Gastroesophageal sphincter (tissue), 4 donors: ENCODE data around the gene MPST. TPM values are rescaled to one million over a fixed set of nuclear protein-coding genes. Genes with fewer than 3 reads are reported as not detected.

ENCODE experiments used
- ATAC-seq: fragments of 150-250 bp; one replicate; pipeline ENCODE4 v1.9.1; 2016; ENCODE audit warnings: mild to moderate bottlenecking, moderate library complexity
- H3K27ac ChIP-seq, 4 donors: fragments of 200-600 bp; sonication (generic) in 3 of 4; 1 replicate in 3 of 4; 2 replicates in 1 of 4; pipeline ENCODE4 v1.5.1; 2016 to 2019
- H3K27me3 ChIP-seq: fragments of 200-600 bp; sonication (generic); one replicate; pipeline ENCODE4 v1.5.1; 2019
- H3K36me3 ChIP-seq, 2 donors: fragments of 200-600 bp; sonication (generic); one replicate each; pipeline ENCODE4 v1.5.1; 2019; ENCODE audit warnings: control low read depth in 1 of 2
- H3K4me1 ChIP-seq, 3 donors: fragments of 200-600 bp; sonication (generic); 1 replicate in 2 of 3; 2 replicates in 1 of 3; pipeline ENCODE4 v1.5.1; 2016 to 2019; ENCODE audit warnings: control low read depth in 2 of 3
- H3K4me3 ChIP-seq, 2 donors: fragments of 200-600 bp; sonication (generic); one replicate each; pipeline ENCODE4 v1.5.1; 2019; ENCODE audit warnings: mild to moderate bottlenecking in 1 of 2, moderate library complexity in 1 of 2
- H3K9me3 ChIP-seq, 3 donors: fragments of 200-600 bp; sonication (generic); one replicate each; pipeline ENCODE4 v1.5.1; 2017 to 2019; ENCODE audit warnings: control low read depth in 2 of 3
- CTCF ChIP-seq, 4 experiments: fragments of 200-600 bp in 2 of 4; fragments of 450-650 bp in 2 of 4; sonication (generic) in 1 of 4; IDR thresholded peaks; one replicate each; pipeline ENCODE4 v1.5.1; 2017 to 2019; ENCODE audit warnings: antibody characterized with exemption in 4 of 4, mild to moderate bottlenecking in 2 of 4, moderate library complexity in 2 of 4
- EP300 ChIP-seq: sonication (generic); formaldehyde crosslinking; IDR thresholded peaks from one replicate; pipeline ENCODE4 v1.6.1; 2017; ENCODE audit warnings: antibody characterized with exemption, mild to moderate bottlenecking
- POLR2A ChIP-seq, 2 donors: fragments of 450-650 bp; IDR thresholded peaks; one replicate each; pipeline ENCODE4 v1.6.1; 2017; ENCODE audit warnings: antibody characterized with exemption in 2 of 2, mild to moderate bottlenecking in 2 of 2, moderate library complexity in 1 of 2
- POLR2AphosphoS5 ChIP-seq: sonication (generic); formaldehyde crosslinking; IDR thresholded peaks from one replicate; pipeline ENCODE4 v1.6.1; 2017; ENCODE audit warnings: antibody characterized with exemption
- WGBS, 2 donors: methylation state at CpG; one replicate each; pipeline ENCODE4 v1.1.5; 2018; ENCODE audit warnings: low coverage in 1 of 2; 5-methylcytosine and 5-hydroxymethylcytosine counted together
- total RNA-seq, 4 donors: library from RNA; depleted of rRNA; stranded (reverse); fragments of >200 nt; gene quantifications; one replicate each; pipeline ENCODE4 v1.1.0, GENCODE V29; 2016

The MPST gene
- total RNA-seq, 4 donors from 2014 or later = 102 to 144 (median 113) TPM

DNA sequence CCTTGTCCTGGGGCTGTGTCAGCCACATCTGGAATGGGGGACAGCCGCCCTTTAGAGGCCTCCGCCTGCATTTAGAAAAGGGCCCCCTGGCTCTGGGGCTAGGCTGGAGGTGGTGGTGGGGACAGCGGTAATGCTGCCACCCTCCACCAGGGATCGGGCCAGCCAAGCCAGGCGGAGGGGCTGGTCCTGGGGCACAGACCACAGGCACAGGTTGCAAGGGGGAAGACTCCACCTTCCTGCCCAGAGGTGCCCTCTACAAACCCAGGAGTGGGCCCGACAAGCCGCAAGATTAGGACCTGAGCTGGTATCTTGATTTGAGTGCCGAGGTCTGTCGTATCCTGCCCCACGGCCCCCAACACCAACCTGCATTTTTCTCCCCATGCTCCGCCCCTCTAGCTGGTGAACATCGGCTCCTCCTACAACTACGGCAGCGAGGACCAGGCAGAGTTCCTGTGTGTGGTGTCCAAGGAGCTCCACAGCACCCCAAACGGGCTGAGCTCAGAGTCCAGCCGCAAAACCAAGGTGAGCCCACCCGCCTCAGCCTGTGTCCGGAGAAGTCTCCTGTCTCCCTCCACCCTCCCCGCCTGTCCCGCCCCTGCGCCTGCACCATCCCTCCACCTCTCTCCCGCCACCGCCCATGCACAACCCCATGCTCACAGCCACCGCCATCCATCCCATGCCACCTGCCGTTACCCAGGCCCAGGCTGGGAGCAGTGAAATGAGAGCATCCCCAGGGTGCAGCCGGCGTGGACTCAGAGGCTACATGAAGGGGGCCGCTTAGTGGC is 39.6 kb downstream of the MPST start:
- ATAC-seq = no peak
- Histone ChIP-seq H3K27ac (no peak overlapping the region), H3K4me1 (peaks cover 0 to 1% (median 0%) of the 10 kb centered on the region in 3 donors), H3K27me3 (no peaks in the 10 kb centered on the region), H3K36me3 (peaks cover 0 to 83% of the 10 kb centered on the region in 2 donors), H3K4me3 (no peak overlapping the region), H3K9me3 (no peaks in the 10 kb centered on the region)
- 70% methylated on average over 2 of the region's 28 CpGs; no CpG with 5 or more reads in 1 of the 2 donors for WGBS, 2 donors
- TF ChIP-seq POLR2AphosphoS5 = no peak
- no peak for TF ChIP-seq EP300

DNA sequence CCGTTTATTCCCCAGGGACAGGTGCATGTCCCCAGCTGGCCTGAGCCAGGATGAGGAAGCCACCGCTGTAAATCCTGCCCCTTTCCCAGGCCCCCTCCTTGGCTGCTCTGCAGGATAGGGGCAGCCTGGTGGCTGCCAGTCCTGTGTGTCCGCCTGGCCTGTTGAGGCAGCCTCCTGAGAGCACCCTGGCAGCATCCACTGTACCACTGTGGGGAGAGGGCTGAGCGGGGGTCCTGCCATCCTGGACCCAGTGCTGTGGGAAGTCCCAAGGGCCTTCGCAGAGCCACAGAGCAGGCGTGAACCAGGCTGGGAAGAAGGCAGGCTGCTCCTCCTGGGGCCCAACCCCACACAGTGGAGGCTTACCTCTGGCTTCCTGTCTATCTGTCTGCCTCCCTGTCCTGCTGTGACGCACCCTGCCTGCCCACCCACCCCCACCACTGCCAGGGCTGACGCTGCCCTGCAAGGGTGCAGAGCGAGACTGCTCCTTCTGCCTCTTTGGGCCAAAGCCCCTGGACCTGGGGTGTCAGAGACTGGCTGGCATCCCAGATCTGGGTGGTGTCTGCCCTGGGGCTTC is 40.4 kb downstream of the MPST start:
- Histone ChIP-seq H3K4me1 (no peaks in the 10 kb centered on the region), H3K27me3 (no peaks in the 10 kb centered on the region), H3K4me3 (no peak overlapping the region), H3K36me3 (peaks cover 0 to 75% of the 10 kb centered on the region in 2 donors), H3K27ac (no peak overlapping the region), H3K9me3 (no peaks in the 10 kb centered on the region)
- TF ChIP-seq EP300 (no peak), POLR2A (IDR thresholded peaks at IDR 0.05) (no peak), CTCF (IDR thresholded peaks at IDR 0.05) (no peak), POLR2AphosphoS5 (no peak)
- ATAC-seq = no peak
- no CpG with 5 or more reads among the region's 9 CpGs for WGBS, 2 donors

GRCh38 chr22:37060801-37061610 is 41.5 kb downstream of the MPST start:
- no peaks in the 10 kb centered on the region for H3K4me1 ChIP-seq
- H3K4me3 ChIP-seq = no peak overlapping the region
- WGBS, 2 donors = 86 to 87% methylated on average over 9 to 19 of the region's 28 CpGs
- H3K36me3 ChIP-seq = peaks cover 0 to 65% of the 10 kb centered on the region in 2 donors
- ATAC-seq = no peak
- H3K27ac ChIP-seq = no peak overlapping the region
- no peaks in the 10 kb centered on the region for H3K9me3 ChIP-seq
- TF ChIP-seq POLR2A (IDR thresholded peaks at IDR 0.05) (no peak), POLR2AphosphoS5 (no peak), EP300 (no peak), CTCF (IDR thresholded peaks at IDR 0.05) (no peak)
- peaks cover 5% of the 10 kb centered on the region for H3K27me3 ChIP-seq

- H3K27me3 ChIP-seq = peaks cover 11% of the 10 kb centered on the region
- H3K9me3 ChIP-seq = no peaks in the 10 kb centered on the region
- TF ChIP-seq EP300 = no peak
- TF ChIP-seq CTCF (IDR thresholded peaks at IDR 0.05) = no peak
- no peak for TF ChIP-seq POLR2AphosphoS5
- no peak for TF ChIP-seq POLR2A (IDR thresholded peaks at IDR 0.05)
- H3K36me3 ChIP-seq = peaks cover 0 to 57% of the 10 kb centered on the region in 2 donors
- no peak for ATAC-seq
- no peak overlapping the region for H3K27ac ChIP-seq
- H3K4me1 ChIP-seq = no peaks in the 10 kb centered on the region
- H3K4me3 ChIP-seq = no peak overlapping the region
- 100% methylated on average over 1 of the region's 10 CpGs; no CpG with 5 or more reads in 1 of the 2 donors for WGBS, 2 donors
Measured at GRCh38 chr22:37061611-37062375, 42.3 kb downstream of the MPST start.

DNA sequence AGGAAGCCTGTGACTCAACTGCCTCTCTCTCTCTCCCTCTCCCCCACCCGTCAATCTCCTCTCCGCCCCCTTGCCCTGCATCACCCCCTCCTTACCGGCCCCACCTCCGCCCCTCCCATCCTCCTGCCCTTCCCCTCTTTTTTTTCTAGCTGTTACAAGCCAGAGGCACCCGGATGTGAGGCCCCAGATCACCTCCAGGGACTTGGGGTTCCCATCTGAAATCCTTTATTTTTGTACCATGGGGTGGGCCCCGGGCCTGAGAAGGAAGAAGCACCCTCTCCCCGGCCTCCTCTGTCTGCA is 42.8 kb downstream of the MPST start:
- Histone ChIP-seq H3K9me3 (no peaks in the 10 kb centered on the region), H3K27me3 (peaks cover 17% of the 10 kb centered on the region), H3K36me3 (peaks cover 0 to 52% of the 10 kb centered on the region in 2 donors), H3K4me3 (no peak overlapping the region), H3K27ac (no peak overlapping the region), H3K4me1 (no peaks in the 10 kb centered on the region)
- 57 to 73% methylated on average over 3 of the region's 7 CpGs for WGBS, 2 donors
- ATAC-seq = no peak
- TF ChIP-seq CTCF (IDR thresholded peaks at IDR 0.05) = no peak
- no peak for TF ChIP-seq POLR2A (IDR thresholded peaks at IDR 0.05)
- TF ChIP-seq POLR2AphosphoS5 = no peak
- no peak for TF ChIP-seq EP300
